Rectal smooth muscle tissue (tissue), 1 donor: Measurements from ENCODE around the gene FAM120C.

Source experiments
- H3K27ac ChIP-seq: one replicate; pipeline ENCODE4 v1.7.0; 2013; ENCODE audit warnings: low read depth, low read length, inconsistent platforms
- H3K27me3 ChIP-seq: one replicate; pipeline ENCODE4 v1.7.0; 2013; ENCODE audit warnings: low read length; ENCODE audit not compliant: control insufficient read depth, insufficient read depth
- H3K36me3 ChIP-seq: one replicate; pipeline ENCODE4 v1.7.0; 2013; ENCODE audit warnings: low read length; ENCODE audit not compliant: control insufficient read depth, insufficient read depth
- H3K4me1 ChIP-seq: one replicate; pipeline ENCODE4 v1.7.0; 2013; ENCODE audit warnings: low read length; ENCODE audit not compliant: control insufficient read depth, insufficient read depth
- H3K4me3 ChIP-seq: one replicate; pipeline ENCODE4 v1.7.0; 2013; ENCODE audit warnings: low read length
- H3K9ac ChIP-seq: one replicate; pipeline ENCODE4 v1.7.0; 2013; ENCODE audit warnings: low read length

FAM120C gene

GRCh38 chrX:54181202-54181953, 1.7 kb downstream of the FAM120C start:
- Histone ChIP-seq H3K27ac (no peak overlapping the region), H3K36me3 (peaks cover 3% of the 10 kb centered on the region), H3K4me1 (peaks cover 5% of the 10 kb centered on the region), H3K27me3 (no peaks in the 10 kb centered on the region), H3K9ac (no peak overlapping the region), H3K4me3 (peak overlapping the region; percentile 63)

- H3K4me1 ChIP-seq: peaks cover 5% of the 10 kb centered on the region
- no peak overlapping the region for H3K4me3 ChIP-seq
- no peaks in the 10 kb centered on the region for H3K27me3 ChIP-seq
- H3K27ac ChIP-seq: no peak overlapping the region
- H3K36me3 ChIP-seq: peaks cover 3% of the 10 kb centered on the region
- H3K9ac ChIP-seq: no peak overlapping the region
These were observed 2.7 kb downstream of the FAM120C start for GRCh38 chrX:54180403-54180802.

DNA sequence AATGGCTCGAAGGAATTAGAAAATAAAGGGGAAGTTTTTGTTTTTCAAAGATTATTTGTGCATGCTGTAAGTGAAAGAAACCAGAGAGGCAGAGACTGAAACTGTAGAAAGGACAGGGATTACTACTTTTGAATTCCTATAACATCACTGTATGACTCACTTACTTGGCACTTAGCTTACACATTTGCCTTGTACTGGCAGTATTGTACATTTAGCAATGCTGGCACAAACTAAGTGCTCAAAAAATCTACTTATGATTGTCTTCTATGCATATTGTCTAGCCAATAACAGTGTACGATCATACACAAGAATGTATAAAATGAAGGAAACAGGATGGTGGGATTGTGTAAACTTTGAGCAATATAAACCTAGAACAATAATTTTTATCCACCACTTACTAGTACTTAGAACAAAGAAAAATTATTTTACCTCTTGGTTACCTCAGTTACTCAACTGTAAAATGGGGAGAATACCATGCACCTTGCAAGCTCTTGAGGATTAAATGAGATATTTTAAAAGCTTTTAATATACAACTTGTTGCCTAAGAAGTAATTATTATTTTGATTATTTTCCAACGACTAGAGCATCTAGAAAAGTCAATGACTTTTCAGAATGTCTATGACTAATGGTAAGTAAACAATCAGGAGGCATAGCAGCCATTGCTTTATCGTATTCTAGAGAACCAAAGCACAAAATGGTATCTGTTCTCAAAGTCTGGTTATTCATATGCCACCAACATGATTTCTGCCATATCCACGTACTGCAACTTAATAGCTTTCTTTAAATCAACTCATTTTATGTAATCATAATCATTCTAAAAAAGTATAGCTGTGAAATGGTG, 4.7 kb downstream of the FAM120C start:
- Histone ChIP-seq H3K36me3 (peaks cover 3% of the 10 kb centered on the region), H3K27me3 (no peaks in the 10 kb centered on the region), H3K9ac (no peak overlapping the region), H3K4me1 (peaks cover 5% of the 10 kb centered on the region), H3K4me3 (no peak overlapping the region), H3K27ac (no peak overlapping the region)

DNA sequence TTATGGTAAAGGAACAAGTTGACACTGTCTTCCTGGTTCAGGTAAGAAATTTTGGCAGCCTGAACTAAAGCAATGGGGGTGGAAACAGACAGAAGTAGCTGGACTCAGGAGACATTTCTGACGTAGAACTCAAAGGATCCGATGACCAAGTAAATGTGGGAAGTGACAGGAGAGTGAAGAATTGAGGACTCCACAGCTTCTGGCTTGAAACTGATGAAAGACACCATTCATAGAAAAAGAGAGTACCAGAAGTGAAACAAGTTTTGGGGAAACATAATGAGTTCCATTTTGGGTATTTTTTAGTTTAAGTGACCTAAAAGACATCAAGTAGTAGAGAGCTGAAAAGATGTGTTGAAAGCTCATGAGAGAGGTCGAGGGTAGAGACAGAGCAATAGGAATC, 5.7 kb downstream of the FAM120C start:
- H3K4me3 ChIP-seq: no peak overlapping the region
- H3K27ac ChIP-seq: no peak overlapping the region
- H3K27me3 ChIP-seq: no peaks in the 10 kb centered on the region
- peaks cover 5% of the 10 kb centered on the region for H3K4me1 ChIP-seq
- H3K9ac ChIP-seq: no peak overlapping the region
- H3K36me3 ChIP-seq: peaks cover 3% of the 10 kb centered on the region

DNA sequence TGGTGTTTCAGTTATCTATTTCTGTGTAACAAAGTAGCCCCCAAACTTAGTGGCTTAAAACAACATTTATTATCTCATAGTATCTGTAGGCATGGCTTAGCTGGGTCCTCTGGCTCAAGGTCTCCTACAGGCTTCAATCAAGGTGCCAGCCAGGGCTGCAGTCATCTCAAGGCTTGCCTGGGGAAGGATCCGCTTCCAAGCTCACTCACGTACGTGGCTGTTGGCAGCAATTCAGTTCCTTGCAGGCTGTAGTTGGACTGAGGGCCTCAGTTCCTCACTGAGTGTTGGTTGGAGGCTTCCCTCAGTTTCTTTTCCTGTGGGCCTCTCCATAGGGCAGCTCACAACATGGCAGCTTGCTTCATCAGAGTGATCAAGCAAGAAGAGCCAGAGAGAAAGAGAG, 9.3 kb downstream of the FAM120C start:
- H3K9ac ChIP-seq: no peak overlapping the region
- no peak overlapping the region for H3K27ac ChIP-seq
- H3K4me1 ChIP-seq: no peaks in the 10 kb centered on the region
- H3K36me3 ChIP-seq: peaks cover 3% of the 10 kb centered on the region
- H3K27me3 ChIP-seq: no peaks in the 10 kb centered on the region
- H3K4me3 ChIP-seq: no peak overlapping the region

DNA sequence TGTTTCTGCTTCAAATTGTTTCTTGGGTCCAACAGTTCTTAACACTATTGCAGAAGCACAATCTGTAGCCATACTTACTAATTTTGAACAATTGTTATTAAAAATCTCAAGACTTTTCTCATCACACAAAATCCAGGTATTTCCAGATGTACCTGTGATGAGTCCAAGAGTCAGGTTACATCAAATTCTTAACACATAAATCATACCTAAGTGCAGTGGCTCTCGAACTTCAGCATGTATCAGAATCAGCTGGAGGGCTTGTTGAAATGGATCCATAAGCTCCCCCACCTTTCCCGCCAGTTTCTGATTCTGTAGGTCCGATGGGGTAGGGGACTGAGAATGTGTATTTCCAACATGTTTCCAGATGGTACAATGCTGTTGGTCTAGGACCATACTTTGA, 10.6 kb downstream of the FAM120C start:
- H3K4me3 ChIP-seq: no peak overlapping the region
- H3K9ac ChIP-seq: no peak overlapping the region
- H3K4me1 ChIP-seq: no peaks in the 10 kb centered on the region
- no peak overlapping the region for H3K27ac ChIP-seq
- peaks cover 3% of the 10 kb centered on the region for H3K36me3 ChIP-seq
- H3K27me3 ChIP-seq: no peaks in the 10 kb centered on the region

GRCh38 chrX:54171527-54172250, 11.4 kb downstream of the FAM120C start:
- no peak overlapping the region for H3K9ac ChIP-seq
- no peak overlapping the region for H3K27ac ChIP-seq
- no peaks in the 10 kb centered on the region for H3K27me3 ChIP-seq

GRCh38 chrX:54171091-54171490, 12.0 kb downstream of the FAM120C start:
- Histone ChIP-seq H3K4me3 (no peak overlapping the region), H3K27ac (no peak overlapping the region), H3K27me3 (no peaks in the 10 kb centered on the region), H3K9ac (no peak overlapping the region), H3K36me3 (no peaks in the 10 kb centered on the region), H3K4me1 (no peaks in the 10 kb centered on the region)

More at GRCh38 chrX:54171527-54172250, 11.4 kb downstream of the FAM120C start:
- Histone ChIP-seq H3K36me3 (no peaks in the 10 kb centered on the region), H3K4me1 (no peaks in the 10 kb centered on the region), H3K4me3 (no peak overlapping the region)

GRCh38 chrX:54166915-54167314, 16.1 kb downstream of the FAM120C start:
- Histone ChIP-seq H3K9ac (no peak overlapping the region), H3K4me3 (no peak overlapping the region), H3K27ac (no peak overlapping the region), H3K27me3 (no peaks in the 10 kb centered on the region), H3K4me1 (no peaks in the 10 kb centered on the region), H3K36me3 (no peaks in the 10 kb centered on the region)

DNA sequence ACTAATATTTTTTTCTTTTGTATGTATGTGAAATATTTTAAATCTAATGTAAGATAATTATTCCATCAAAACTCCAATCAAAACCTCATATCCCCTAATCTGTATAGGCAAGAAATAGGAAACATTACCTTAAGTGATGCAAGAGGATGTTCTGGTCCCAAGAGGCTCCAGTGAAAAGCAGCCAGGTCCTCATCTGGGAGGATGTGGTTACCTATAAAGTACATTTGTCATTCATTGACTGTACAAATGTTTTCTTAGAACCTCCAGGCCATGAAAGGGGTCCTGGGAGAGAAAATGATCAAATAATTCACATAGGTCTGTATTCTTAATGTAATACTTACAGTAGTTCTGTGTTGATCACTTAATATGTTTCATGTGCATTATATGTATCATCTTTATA, 25.5 kb downstream of the FAM120C start:
- H3K9ac ChIP-seq: no peak overlapping the region
- no peaks in the 10 kb centered on the region for H3K36me3 ChIP-seq
- no peak overlapping the region for H3K27ac ChIP-seq
- no peaks in the 10 kb centered on the region for H3K27me3 ChIP-seq
- no peaks in the 10 kb centered on the region for H3K4me1 ChIP-seq
- H3K4me3 ChIP-seq: no peak overlapping the region

- peaks cover 5% of the 10 kb centered on the region for H3K36me3 ChIP-seq
- H3K27me3 ChIP-seq: no peaks in the 10 kb centered on the region
- H3K9ac ChIP-seq: no peak overlapping the region
- H3K4me1 ChIP-seq: no peaks in the 10 kb centered on the region
- no peak overlapping the region for H3K27ac ChIP-seq
- H3K4me3 ChIP-seq: no peak overlapping the region
These were observed 48.8 kb downstream of the FAM120C start for GRCh38 chrX:54134269-54134668.

DNA sequence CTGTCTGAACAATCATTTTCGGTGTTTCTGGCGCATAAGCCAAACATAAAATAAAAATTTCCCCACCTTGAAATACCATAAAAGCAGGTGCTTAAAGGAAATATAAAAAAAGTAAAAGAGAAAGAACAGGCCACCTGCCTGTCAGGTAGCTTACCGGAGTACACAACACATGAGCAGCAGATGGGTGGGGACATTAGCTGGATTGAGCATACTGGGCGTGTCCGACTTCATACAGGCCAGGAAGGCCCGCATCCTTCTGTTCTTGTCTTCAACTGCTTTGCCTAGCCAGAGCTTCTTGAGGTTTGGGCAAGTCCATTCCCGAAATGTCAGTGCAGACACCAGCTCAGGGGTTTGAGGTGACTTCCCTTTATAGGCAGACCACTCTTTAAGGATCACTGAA, 66.7 kb downstream of the FAM120C start:
- Histone ChIP-seq H3K4me3 (no peak overlapping the region), H3K27ac (no peak overlapping the region), H3K36me3 (no peaks in the 10 kb centered on the region), H3K4me1 (no peaks in the 10 kb centered on the region), H3K27me3 (no peaks in the 10 kb centered on the region), H3K9ac (no peak overlapping the region)
